HuH-7.5 (cell line): ENCODE data around the gene FBXO47.
"Not testable (repeated sequence)": the region's sequence is repeated elsewhere in the genome, so short reads cannot be mapped to it uniquely, and the experiment has no call there.

Experiments
- DNase-seq: peaks from one replicate; pipeline ENCODE4 v3.0.0; 2011; ENCODE audit warnings: low spot score

Gene FBXO47

GRCh38 chr17:38922538-38923297 is 44.5 kb downstream of the FBXO47 start:
- no peak for DNase-seq

DNA sequence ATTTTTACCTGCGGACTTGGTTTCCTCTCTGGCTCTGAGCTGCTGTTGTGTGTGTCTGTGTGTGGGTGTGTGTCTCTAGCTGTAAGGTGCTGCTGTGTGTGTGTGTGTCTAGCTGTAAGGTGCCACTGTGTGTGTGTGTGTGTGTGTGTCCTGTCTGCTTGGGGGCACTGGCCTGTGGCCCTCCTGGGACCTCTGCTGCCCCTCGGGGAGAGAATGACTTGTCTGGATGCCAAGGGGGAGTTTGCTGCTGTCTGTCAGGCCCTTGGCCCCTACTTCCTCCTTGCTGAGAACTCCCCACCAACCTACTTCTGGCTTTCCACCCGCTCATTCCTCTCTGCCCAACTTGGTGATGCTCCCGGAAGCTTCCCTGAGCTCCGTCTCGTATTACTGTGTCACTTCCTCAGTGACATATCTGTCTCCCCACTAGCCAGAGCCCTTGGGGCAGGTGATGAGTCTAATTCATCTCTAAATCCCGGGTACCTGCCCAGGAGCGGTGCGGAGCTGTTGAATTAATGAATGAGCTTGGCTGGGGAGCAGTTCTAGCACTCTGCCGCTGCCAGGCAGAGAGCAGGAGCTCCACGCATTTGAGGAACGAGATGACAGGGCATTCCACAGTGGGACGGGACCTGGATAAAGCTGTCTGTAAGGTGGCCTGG is 45.3 kb downstream of the FBXO47 start:
- no peak for DNase-seq

DNA sequence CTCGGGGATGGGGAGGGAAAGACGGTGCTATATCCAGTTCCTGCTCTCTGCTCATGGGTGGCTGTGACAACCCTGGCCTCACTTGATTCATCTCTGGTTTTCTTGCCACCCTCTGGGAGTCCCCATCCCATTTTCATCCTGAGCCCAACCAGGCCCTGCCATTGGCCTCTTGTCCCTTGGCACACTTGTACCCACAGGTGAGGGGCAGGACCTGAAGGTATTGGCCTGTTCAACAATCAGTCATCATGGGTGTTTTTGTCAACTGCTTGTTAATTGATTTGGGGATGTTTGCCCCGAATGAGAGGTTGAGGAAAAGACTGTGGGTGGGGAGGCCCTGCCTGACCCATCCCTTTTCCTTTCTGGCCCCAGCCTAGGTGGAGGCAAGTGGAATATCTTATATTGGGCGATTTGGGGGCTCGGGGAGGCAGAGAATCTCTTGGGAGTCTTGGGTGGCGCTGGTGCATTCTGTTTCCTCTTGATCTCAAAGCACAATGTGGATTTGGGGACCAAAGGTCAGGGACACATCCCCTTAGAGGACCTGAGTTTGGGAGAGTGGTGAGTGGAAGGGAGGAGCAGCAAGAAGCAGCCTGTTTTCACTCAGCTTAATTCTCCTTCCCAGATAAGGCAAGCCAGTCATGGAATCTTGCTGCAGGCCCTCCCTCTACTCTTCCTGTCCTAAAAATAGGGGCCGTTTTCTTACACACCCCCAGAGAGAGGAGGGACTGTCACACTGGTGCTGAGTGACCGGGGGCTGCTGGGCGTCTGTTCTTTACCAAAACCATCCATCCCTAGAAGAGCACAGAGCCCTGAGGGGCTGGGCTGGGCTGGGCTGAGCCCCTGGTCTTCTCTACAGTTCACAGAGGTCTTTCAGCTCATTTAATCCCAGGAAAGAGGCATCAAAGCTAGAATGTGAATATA is 46.6 kb downstream of the FBXO47 start:
- no peak for DNase-seq

- no peak for DNase-seq
These were observed 47.7 kb downstream of the FBXO47 start for GRCh38 chr17:38919316-38920078.

DNA sequence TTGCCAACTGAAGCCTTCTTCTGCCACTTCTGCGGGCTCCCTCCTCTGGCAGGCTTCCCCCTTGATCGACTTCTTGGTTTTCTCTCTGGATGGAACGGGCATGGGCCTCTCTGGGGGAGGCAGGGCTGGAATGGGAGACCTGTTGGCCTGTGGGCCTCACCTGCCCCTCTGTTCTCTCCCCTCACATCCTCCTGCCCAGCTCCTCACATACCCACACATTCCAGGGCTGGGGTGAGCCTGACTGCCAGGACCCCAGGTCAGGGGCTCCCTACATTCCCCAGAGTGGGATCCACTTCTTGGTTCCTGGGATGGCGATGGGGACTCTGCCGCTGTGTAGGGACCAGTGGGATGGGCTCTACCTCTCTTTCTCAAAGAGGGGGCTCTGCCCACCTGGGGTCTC is 48.3 kb downstream of the FBXO47 start:
- DNase-seq = no peak

DNA sequence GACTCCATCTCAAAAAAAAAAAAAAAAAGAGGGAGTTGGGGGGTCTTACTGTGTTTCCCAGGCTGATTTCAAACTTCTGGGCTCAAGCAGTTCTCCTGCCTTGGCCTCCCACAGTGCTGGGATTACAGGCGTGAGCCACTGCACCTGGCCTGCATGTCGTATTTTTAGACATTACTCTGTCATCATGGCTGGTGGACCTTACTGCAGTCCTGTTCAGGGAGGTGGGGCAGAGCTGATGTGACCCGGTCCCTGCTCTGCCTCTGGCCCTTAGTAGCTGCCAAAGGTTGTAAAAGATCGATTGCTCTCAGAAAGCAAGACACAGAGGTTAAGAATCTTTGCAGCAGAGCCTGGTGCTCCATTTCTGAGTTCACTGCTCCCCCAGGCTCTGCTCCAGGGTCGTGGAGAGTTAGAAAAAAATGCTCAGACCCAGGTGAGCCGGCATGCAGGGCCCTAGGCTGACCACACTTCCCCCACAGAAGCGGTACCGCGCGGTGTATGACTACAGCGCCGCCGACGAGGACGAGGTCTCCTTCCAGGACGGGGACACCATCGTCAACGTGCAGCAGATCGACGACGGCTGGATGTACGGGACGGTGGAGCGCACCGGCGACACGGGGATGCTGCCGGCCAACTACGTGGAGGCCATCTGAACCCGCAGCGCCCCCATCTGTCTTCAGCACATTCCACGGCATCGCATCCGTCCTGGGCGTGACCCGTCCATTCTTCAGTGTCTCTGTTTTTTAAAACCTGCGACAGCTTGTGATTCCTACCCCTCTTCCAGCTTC is 48.9 kb downstream of the FBXO47 start:
- no peak for DNase-seq

- DNase-seq = no peak
These were observed 49.9 kb downstream of the FBXO47 start for GRCh38 chr17:38917259-38917658.

DNA sequence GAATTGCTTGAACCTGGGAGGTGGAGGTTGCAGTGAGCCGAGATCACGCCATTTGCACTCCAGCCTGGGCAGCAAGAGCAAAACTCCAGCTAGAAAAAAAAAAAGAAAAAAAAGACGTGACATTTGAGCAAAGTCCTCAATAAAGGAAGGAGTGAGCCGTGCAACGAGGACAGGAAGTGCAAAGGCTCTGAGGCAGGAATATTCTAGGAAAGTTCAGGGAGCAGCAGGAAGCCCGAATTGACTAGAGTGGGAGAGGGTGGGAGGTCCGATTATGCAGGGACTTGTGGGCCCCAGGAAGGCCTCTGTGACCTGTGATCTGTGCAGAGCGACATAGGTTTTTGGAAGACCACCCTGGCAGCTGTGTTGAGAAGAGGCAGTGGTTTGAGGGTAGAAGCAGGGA is 50.4 kb downstream of the FBXO47 start:
- DNase-seq = no peak

DNA sequence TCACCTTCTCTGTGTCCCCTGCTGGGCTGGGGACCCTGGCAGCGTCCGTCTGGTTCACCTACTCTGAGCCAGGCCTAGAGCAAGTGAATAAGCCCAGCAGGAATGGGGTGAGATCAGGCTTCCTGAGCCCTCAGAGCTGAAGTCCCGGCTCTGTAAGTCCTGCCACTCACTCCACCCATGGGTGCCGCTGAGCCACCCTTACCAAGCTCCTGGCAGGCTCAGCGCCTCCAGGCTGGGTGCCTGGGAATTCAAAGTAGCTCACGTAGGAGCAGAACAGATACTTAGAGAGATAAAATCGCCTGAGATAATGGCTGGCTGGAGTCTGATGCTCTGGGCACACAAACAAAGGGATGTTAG is 51.6 kb downstream of the FBXO47 start:
- DNase-seq = no peak

DNA sequence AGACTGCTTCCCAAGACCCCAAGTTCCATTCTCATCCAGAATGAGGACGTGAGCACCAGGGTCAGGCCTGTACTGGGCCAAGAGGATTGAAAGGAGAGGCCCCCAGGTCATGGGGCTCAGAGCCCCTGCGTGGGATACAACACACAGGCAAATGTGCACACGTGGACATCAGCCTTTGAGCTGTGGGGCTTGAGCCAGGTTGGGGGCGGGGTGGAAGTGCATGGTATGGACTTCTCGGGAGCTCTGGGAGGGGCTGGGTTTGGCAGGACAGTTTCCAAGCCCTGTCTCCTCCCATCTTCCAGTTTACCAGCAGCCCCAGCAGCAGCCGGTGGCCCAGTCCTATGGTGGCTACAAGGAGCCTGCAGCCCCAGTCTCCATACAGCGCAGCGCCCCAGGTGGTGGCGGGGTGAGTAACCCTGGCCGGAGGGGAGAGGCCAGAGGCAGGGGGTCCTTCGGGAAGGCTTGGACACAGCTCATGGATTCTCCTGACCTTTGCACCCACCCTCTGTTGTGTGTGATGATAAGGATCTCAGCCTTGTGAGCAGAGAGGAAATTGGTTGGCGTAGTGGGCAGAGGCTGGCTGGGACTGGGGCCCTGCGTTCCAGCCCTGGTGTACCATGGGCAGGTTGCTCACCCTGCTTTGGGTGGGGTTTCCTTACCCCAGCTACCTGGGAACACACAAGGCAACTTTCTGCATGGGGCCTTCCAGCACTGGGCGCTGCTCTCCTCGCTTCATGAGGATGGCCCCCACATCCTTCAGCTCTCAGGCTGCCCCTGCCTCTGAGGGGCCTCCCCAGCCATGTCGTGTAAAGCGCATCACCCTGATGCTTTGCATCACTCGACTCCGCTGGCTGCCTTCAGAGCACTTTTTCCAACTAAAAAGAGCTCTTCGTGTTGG is 52.2 kb downstream of the FBXO47 start:
- no peak for DNase-seq

DNA sequence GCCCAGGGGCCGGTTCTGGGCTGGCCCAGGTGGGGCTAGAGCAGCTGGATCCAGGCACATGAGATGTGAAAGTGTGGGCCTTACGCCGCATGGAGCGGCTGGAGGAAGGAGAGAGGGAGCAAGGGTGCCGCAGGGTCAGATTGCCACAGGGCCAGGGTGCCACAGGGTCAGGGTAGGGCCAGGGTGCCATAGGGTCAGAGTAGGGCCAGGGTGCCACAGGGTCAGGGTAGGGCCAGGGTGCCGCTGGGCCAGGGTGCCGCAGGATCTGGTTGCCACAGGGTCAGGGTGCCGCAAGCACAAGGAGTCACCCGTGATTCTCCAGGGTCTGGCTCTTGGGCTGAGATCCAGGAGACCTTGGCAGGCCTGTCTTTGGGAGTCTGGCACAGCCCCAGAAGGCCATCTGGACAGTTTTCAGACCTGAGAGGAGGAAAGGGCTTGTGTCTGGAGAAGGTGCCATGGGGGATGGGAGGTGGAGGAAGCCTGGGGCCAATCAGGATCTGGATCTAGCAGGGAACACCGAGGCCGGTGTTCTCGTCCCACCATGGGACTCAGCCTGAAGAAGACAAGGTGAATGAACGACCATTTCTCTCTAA is 54.9 kb downstream of the FBXO47 start:
- no peak for DNase-seq

- DNase-seq = not testable (repeated sequence)
These were observed 55.5 kb downstream of the FBXO47 start for GRCh38 chr17:38911731-38912081.

- DNase-seq = no peak
These were observed 56.0 kb downstream of the FBXO47 start for GRCh38 chr17:38911081-38911730.

DNA sequence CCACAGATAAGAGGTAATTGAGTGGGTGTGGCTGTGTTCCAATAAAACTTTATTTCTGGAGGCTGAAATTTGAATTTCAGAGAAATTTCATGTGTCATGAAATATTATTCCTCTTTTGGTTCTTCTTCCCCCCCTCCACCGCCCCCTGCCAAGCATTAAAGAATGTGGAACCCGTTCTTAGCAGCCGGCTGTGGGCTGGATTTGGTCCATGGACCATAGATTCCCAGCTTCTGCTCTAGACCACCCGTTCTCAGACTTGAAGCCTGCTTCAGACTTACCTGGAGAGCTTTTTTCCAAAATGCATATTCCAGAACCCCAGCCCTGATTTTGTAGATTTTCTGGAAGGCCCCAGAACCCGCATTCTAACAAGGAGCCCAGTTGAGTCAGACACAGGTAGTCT is 56.9 kb downstream of the FBXO47 start:
- DNase-seq = no peak

GRCh38 chr17:38908676-38909181 is 58.5 kb downstream of the FBXO47 start:
- DNase-seq = no peak

DNA sequence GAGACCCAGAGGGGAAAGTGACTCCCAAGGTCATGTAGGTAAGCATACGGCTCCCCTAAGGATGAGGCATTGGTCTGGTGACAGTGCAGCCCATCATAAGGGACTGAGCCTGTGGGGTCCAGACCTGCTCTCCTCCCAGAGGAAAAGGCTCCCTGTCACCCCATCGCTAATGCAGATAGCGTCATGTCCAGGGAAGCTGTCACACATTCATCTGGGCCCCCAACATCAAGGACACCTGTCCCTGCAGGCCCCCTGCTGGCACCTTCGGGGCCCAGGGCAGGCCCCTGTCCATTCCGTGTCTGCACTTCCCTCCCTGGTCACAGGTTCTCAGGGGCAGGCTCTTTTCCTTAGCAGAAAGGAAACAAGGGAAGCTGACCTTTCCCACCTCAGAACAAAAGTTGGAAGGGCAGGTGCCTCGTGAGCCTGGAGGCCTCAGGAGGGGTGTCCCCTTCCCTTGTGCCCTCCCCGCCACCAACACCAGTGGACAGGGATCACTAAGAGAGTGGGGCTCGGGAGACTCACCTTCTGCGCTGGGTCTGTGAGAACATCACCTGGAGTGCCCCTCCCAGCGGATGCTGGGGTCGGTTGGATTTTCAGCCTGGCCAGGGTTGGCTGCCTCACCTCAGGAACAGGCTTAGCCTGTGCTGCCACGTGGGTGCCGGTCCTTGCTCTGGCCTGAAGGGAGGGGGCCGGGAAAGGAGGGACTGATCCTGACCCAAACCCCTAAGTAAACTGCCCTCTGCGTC is 59.1 kb downstream of the FBXO47 start:
- DNase-seq = no peak

- DNase-seq = no peak
These were observed 60.6 kb downstream of the FBXO47 start for GRCh38 chr17:38906460-38907228.

- DNase-seq = no peak
These were observed 61.8 kb downstream of the FBXO47 start for GRCh38 chr17:38905375-38905774.
